Measurements from ENCODE around the gene KIAA2012.
A peak's percentile ranks its signal among the peaks of the same experiment; 100 is the strongest.
"Not testable (repeated sequence)": the region's sequence is repeated elsewhere in the genome, so short reads cannot be mapped to it uniquely, and the experiment has no call there.

KIAA2012 gene

DNA sequence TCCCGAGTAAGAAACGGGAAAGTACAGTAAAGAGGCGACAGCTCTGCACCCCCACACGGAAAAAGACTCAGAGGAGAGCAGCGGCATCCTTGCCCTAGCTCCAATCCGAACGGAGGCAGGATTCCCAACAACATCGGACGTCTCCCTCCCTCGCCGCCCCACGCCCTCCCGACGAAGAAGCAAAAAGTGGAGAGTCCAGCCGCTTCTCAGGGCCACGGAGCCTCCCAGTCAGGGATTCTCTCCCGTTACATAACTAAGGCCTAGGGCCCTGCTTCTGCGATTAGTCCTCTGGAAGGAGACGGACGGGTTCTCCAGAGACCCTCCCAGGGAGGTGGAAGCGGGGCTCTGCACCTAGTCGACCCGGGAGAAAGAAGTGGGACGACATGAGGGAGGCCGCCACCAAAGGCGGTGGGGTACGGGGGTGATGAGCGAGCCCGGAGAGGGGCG lies 164.8 kb downstream of the KIAA2012 start:
- H3K4me3 ChIP-seq (ENCODE audit: low read length): peak overlapping the region; percentile 66
- DNase-seq (ENCODE audit: low read depth, low spot score): no peak

DNA sequence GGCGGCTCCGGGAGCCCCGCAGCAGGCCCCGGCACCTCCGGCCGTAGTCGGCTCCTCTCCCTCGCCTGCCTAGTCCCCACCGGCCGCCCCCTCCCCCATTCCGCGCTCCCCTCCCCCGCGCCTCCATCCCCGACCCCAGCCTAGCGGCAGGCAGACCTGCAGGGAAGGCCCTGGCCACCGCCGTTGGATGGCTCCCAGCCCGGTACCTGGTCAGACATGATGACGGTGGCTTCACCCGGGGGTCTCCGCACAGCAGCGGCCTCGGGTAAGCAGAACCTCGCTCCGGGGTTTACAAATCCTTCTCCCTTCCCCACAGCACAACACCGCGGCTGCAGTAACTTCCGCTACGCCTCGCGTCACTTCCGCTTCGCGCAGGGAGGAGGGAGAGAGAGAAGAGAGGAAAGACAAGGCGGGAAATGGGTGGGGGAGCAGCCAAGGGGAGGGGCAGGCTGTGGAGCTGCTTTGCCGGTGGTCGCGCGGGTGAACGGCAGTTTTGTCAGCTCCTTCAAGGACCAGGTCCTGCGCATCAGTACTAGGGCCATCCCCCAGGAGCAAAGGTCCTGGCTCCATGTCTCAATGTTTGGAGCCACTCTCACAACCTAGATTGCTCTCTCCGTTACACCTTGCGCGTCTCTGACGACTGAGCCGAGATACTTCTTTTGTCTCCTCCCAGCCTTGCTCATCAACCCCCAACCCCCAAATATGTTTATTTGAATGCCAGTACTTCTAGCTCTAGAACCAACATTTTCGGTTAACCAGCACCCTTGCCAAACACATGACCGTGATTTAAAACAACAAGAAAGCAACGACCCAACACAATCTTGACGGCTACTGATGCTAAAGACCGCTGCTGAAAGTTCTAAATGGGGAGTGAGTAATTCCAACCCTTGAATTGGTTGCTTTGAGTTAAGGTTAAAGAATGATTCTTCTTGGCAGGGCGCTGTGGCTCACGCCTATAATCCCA lies 165.5 kb downstream of the KIAA2012 start, which contains the start of gene SUMO1:
TSS of gene SUMO1 (minus strand) at position 364 of the 964 bp plus-strand sequence. CDS start at position 218, 146 bp downstream.
- peak within 1 kb of the TSS; percentile 66 for H3K4me3 ChIP-seq (ENCODE audit: low read length)
- peak; percentile 92 for DNase-seq (ENCODE audit: low read depth, low spot score)

DNA sequence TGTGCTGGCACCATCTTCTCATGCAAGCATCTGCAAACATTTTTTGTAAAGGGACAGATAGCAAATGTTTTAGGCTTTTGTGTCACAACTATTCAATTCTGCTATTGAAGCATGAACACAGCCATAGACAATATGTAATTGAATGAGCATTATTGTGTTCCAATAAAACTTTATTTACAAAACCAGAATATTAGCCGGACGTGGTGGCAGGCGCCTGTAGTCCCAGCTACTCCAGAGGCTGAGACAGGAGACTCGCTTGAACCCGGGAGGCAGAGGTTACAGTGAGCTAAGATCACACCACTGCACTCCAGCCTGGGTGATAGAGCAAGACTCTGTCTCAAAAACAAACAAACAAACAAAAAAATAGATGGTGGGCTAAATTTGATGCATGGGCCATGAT lies 174.7 kb downstream of the KIAA2012 start:
- DNase-seq (ENCODE audit: low read depth, low spot score); H3K4me3 ChIP-seq (ENCODE audit: low read length): not testable (repeated sequence)

- DNase-seq (ENCODE audit: low read depth, low spot score): no peak
- no peak overlapping the region for H3K4me3 ChIP-seq (ENCODE audit: low read length)
Measured at GRCh38 chr2:202249521-202250253, 176.6 kb downstream of the KIAA2012 start.

- no peak overlapping the region for H3K4me3 ChIP-seq (ENCODE audit: low read length)
- no peak for DNase-seq (ENCODE audit: low read depth, low spot score)
Measured at GRCh38 chr2:202251494-202251893, 178.4 kb downstream of the KIAA2012 start.

Data from Jurkat, Clone E6-1 (cell line).